Peyer's patch (tissue), 4 donors: Measurements from ENCODE around the gene OLFML2A. TPM values are rescaled to one million over a fixed set of nuclear protein-coding genes. Genes with fewer than 3 reads are reported as not detected.
A peak's percentile ranks its signal among the peaks of the same experiment; 100 is the strongest.

Experiments used
- DNase-seq, 3 donors: peaks; one replicate each; pipeline ENCODE4 v3.0.0-alpha.2; 2017 to 2019
- H3K27ac ChIP-seq, 4 donors: fragments of 200-600 bp; sonication (generic); one replicate each; pipeline ENCODE4 v1.5.1; 2016 to 2019
- H3K27me3 ChIP-seq, 2 donors: fragments of 200-600 bp; sonication (generic); one replicate each; pipeline ENCODE4 v1.5.1; 2019
- H3K36me3 ChIP-seq, 3 donors: fragments of 200-600 bp; sonication (generic); one replicate each; pipeline ENCODE4 v1.5.1; 2016 to 2019
- H3K4me1 ChIP-seq, 4 donors: fragments of 200-600 bp; sonication (generic); one replicate each; pipeline ENCODE4 v1.5.1; 2016 to 2019
- H3K4me3 ChIP-seq, 4 donors: fragments of 200-600 bp; sonication (generic); 1 replicate in 3 of 4; 2 replicates in 1 of 4; pipeline ENCODE4 v1.5.1; 2016 to 2019; ENCODE audit warnings: mild to moderate bottlenecking in 1 of 4
- H3K9me3 ChIP-seq, 4 donors: fragments of 200-600 bp; sonication (generic); one replicate each; pipeline ENCODE4 v1.5.1; 2016 to 2019; ENCODE audit warnings: mild to moderate bottlenecking in 1 of 4
- POLR2A ChIP-seq, 2 donors: fragments of 450-650 bp; IDR thresholded peaks; one replicate each; pipeline ENCODE4 v1.5.1; 2017; ENCODE audit warnings: antibody characterized with exemption in 2 of 2, mild to moderate bottlenecking in 2 of 2, moderate library complexity in 2 of 2
- total RNA-seq, 4 donors: library from RNA; depleted of rRNA; stranded (reverse); fragments of >200 nt; gene quantifications; one replicate each; pipeline ENCODE4 v1.1.0, GENCODE V29; 2016
- TF ChIP-seq, protein P1 (sequence below), 6 experiments: fragments of 450-650 bp in 4 of 6; fragments of 200-600 bp in 2 of 6; sonication (generic) in 1 of 6; IDR thresholded peaks; one replicate each; pipeline ENCODE4 v1.5.1; 2017 to 2019; ENCODE audit warnings: antibody characterized with exemption in 6 of 6, mild to moderate bottlenecking in 3 of 6, moderate library complexity in 1 of 6

Gene OLFML2A
- total RNA-seq, 4 donors from 2014 or later = 0.88 to 10.0 (median 8.7) TPM

DNA sequence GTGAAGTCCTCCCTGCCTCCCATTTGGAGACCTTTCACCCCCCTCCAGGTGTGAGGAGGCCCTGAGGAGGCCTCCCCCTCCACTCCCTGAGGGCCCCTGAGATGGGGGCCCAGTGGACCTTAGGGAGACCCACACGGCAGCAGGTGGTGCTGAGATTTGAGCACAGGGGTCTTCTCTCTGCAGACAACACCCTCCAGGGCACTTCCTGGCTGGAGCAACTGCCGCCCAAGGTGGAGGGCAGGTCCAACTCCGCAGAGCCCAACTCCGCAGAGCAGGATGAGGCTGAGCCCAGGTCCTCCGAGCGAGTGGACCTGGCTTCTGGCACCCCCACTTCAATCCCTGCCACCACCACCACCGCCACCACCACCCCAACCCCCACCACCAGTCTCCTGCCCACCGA lies 27.0 kb downstream of the OLFML2A start:
- Histone ChIP-seq H3K9me3 (no peaks in the 10 kb centered on the region), H3K4me3 (no peak overlapping the region), H3K27ac (no peak overlapping the region), H3K27me3 (no peaks in the 10 kb centered on the region), H3K36me3 (no peaks in the 10 kb centered on the region), H3K4me1 (no peaks in the 10 kb centered on the region)
- TF ChIP-seq POLR2A (IDR thresholded peaks at IDR 0.05) = no peak
- TF ChIP-seq, protein P1, sequence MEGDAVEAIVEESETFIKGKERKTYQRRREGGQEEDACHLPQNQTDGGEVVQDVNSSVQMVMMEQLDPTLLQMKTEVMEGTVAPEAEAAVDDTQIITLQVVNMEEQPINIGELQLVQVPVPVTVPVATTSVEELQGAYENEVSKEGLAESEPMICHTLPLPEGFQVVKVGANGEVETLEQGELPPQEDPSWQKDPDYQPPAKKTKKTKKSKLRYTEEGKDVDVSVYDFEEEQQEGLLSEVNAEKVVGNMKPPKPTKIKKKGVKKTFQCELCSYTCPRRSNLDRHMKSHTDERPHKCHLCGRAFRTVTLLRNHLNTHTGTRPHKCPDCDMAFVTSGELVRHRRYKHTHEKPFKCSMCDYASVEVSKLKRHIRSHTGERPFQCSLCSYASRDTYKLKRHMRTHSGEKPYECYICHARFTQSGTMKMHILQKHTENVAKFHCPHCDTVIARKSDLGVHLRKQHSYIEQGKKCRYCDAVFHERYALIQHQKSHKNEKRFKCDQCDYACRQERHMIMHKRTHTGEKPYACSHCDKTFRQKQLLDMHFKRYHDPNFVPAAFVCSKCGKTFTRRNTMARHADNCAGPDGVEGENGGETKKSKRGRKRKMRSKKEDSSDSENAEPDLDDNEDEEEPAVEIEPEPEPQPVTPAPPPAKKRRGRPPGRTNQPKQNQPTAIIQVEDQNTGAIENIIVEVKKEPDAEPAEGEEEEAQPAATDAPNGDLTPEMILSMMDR (IDR thresholded peaks at IDR 0.05) = no peak
- no peak for DNase-seq

DNA sequence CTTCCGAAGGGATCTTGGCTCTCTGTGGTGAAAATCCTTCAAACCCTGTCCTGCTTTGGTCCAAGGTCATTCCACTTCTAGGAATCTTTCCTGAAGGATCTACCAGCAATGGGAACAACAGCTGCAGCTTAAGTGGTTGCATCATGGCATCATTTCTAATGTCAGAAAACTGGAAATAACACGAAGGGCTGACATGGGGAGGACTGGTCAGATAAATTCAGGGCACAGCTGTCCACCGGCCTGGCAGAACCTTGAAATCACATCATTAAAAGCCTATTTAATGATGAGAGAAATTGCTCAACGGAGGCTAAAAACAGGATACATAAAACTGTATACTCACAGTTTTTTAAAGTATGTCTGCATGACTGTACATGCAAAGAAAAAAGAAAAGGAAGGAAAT lies 28.3 kb downstream of the OLFML2A start:
- TF ChIP-seq POLR2A (IDR thresholded peaks at IDR 0.05) = no peak
- TF ChIP-seq, protein P1 (IDR thresholded peaks at IDR 0.05) = no peak
- Histone ChIP-seq H3K9me3 (no peaks in the 10 kb centered on the region), H3K36me3 (no peaks in the 10 kb centered on the region), H3K4me1 (no peaks in the 10 kb centered on the region), H3K27ac (no peak overlapping the region), H3K27me3 (no peaks in the 10 kb centered on the region), H3K4me3 (no peak overlapping the region)
- DNase-seq = no peak

DNA sequence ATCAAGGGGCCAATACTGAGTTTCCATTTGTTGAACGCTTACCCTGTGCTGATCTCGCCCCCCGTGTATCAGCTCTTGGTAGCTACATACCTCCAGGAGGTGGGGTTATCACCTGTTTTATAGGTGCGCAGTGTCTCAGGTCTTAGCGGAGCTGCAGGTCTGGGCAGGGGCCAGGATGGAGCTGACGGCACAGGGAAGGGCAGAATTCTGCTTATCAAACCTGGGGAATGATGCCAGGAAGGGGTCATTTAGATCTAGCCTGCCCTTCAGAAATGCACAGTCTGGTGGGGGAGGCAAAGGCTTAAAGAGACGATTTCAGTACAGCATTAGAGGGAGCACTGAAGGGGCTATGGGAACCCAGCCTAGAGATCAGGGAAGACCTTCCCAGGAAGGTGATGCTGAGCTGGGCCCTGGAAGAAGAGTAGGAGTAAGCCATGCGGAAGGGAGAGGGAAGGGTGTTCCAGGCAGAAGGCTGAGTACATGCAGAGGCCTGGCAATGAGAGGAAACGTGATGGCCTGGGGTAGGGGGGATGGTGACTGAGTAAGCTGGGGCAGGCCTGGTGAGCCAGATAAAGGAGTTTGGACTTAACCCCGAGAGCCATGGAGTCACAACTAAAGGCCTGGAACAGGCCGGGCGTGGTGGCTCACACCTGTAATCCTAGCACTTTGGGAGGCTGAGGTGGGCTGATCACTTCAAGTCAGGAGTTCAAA lies 31.5 kb downstream of the OLFML2A start:
- TF ChIP-seq, protein P1 (IDR thresholded peaks at IDR 0.05) = no peak
- TF ChIP-seq POLR2A (IDR thresholded peaks at IDR 0.05) = no peak
- no peak overlapping the region for H3K4me3 ChIP-seq
- H3K36me3 ChIP-seq = no peaks in the 10 kb centered on the region
- H3K27ac ChIP-seq = no peak overlapping the region
- H3K9me3 ChIP-seq = no peaks in the 10 kb centered on the region
- peaks cover 0 to 6% (median 0%) of the 10 kb centered on the region in 4 donors for H3K4me1 ChIP-seq
- no peak for DNase-seq
- no peaks in the 10 kb centered on the region for H3K27me3 ChIP-seq

DNA sequence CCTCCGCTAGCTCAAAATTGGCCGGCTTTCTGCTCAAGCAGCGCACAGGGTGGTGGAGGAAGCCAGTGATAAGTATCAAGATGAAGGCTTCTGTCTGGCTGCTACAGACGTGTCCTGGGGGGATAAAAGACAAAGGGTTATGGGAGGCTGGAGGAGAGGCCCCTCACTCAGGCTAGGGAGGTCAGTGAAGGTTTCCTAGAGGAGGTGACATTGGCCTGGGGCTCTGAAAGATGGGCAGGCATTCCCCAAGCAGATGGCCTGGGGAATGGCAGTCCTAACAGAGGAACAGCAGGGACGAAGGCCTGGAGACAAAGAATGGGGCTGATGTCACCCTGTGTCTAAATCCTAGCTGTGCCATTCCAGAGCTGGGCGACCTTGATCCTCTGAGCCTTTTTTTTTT lies 32.3 kb downstream of the OLFML2A start:
- peaks cover 0 to 6% (median 0%) of the 10 kb centered on the region in 4 donors for H3K4me1 ChIP-seq
- H3K27me3 ChIP-seq = no peaks in the 10 kb centered on the region
- DNase-seq = no peak
- no peak overlapping the region for H3K27ac ChIP-seq
- no peak overlapping the region for H3K4me3 ChIP-seq
- no peaks in the 10 kb centered on the region for H3K36me3 ChIP-seq
- H3K9me3 ChIP-seq = no peaks in the 10 kb centered on the region
- TF ChIP-seq, protein P1 (IDR thresholded peaks at IDR 0.05) = no peak
- TF ChIP-seq POLR2A (IDR thresholded peaks at IDR 0.05) = no peak

DNA sequence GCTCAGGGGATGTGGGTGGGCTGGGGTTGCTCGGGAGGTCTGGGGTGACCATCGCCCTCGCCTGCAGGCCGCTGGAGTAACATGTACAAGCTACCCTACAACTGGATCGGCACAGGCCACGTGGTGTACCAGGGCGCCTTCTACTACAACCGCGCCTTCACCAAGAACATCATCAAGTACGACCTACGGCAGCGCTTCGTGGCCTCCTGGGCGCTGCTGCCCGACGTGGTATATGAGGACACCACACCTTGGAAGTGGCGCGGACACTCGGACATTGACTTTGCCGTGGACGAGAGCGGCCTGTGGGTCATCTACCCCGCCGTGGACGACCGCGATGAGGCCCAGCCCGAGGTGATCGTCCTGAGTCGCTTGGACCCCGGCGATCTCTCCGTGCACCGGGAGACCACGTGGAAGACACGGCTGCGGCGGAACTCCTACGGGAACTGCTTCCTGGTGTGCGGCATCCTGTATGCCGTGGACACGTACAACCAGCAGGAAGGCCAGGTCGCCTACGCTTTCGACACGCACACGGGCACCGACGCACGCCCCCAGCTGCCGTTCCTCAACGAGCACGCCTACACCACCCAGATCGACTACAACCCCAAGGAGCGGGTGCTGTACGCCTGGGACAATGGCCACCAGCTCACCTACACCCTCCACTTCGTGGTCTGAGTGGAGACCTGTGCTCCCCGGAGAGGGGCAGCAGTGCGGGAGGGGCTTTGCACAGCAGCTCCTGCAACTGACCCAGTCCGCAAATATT lies 33.0 kb downstream of the OLFML2A start:
- TF ChIP-seq, protein P1 (IDR thresholded peaks at IDR 0.05) = no peak
- TF ChIP-seq POLR2A (IDR thresholded peaks at IDR 0.05) = no peak
- no peak for DNase-seq
- peaks cover 0 to 6% (median 0%) of the 10 kb centered on the region in 4 donors for H3K4me1 ChIP-seq
- no peak overlapping the region for H3K4me3 ChIP-seq
- H3K9me3 ChIP-seq = no peaks in the 10 kb centered on the region
- H3K36me3 ChIP-seq = no peaks in the 10 kb centered on the region
- H3K27ac ChIP-seq = peak overlapping the region in 1 of 4 donors; percentile 19
- H3K27me3 ChIP-seq = no peaks in the 10 kb centered on the region
